ENCODE results near the gene TMEM87B. TPM values are rescaled to one million over a fixed set of nuclear protein-coding genes. Genes with fewer than 3 reads are reported as not detected.

The TMEM87B gene
- total and polyA plus RNA-seq, 2 of the 8 experiments (the other 6 are each of a cell fraction or from before 2014, with no cell fraction given), result 7.2 to 9.0 TPM

DNA sequence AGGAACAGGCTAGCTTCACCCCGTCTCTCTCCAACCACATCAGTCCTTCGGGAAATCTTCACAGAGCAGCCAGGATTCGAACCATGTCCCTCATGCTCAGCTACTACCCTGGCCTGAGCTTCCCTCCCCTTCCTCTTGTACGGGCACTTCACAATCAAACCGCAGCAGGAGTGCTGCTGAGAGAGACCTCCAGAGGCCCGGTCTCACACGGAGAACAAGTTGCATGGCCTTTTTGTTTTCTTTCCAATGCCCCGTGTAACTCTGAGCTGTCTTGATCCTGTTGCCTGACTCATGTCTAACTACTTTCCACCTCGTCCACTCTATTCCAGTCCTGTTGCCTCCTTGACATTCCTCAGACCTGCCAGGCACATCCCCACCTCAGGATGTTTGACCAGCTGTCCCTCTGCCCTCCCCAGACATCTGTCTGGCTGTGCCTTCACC lies 108.5 kb downstream of the TMEM87B start:
- H2BK20ac ChIP-seq (ENCODE audit: low read length), result no peak overlapping the region
- H3K36me3 ChIP-seq (ENCODE audit: control insufficient read depth in 2 of 4, insufficient read depth in 4 of 4, low read length in 3 of 4), result no peaks in the 10 kb centered on the region
- H4K20me1 ChIP-seq (replicated peaks in 1 of 2; ENCODE audit: control insufficient read depth in 1 of 2, insufficient read depth in 2 of 2, low read length in 2 of 2), result no peaks in the 10 kb centered on the region
- H3K27me3 ChIP-seq (replicated peaks in 1 of 4; ENCODE audit: control insufficient read depth in 3 of 4, extremely low read depth in 1 of 4, insufficient read depth in 3 of 4, low read length in 3 of 4), result no peaks in the 10 kb centered on the region
- H3K79me1 ChIP-seq (ENCODE audit: low read depth, low read length), result no peaks in the 10 kb centered on the region
- H2AK5ac ChIP-seq (ENCODE audit: low read depth, low read length), result no peak overlapping the region
- ChIA-PET CTCF (ENCODE audit: partially characterized antibody) (interaction anchor here (0.7 kb wide), 1 partner anchor 29 kb away, joined by 3 read pairs; no protein-coding TSS in a partner anchor), POLR2A (ENCODE audit: partially characterized antibody) (no interaction called here)
- H2AFZ ChIP-seq (ENCODE audit: low read length), result no peak overlapping the region
- no peaks in the 10 kb centered on the region for H3K79me2 ChIP-seq (ENCODE audit: control insufficient read depth in 1 of 2, insufficient read depth in 2 of 2, low read length in 2 of 2)
- no peak overlapping the region for H4K8ac ChIP-seq (ENCODE audit: extremely low read depth, insufficient read depth, low read length)
- H2BK12ac ChIP-seq (ENCODE audit: low read depth, low read length), result no peak overlapping the region
- DNase-seq (ENCODE audit: low read depth in 1 of 2, low spot score in 2 of 2), result no peak
- H4K5ac ChIP-seq (ENCODE audit: insufficient read length, low read depth, low read length), result no peak overlapping the region
- no peaks in the 10 kb centered on the region for H3K4me1 ChIP-seq (replicated peaks in 1 of 4; ENCODE audit: control insufficient read depth in 3 of 4, insufficient read depth in 4 of 4, low read length in 3 of 4)
- H2BK5ac ChIP-seq (ENCODE audit: low read depth, low read length), result no peak overlapping the region
- H2BK120ac ChIP-seq (replicated peaks; ENCODE audit: low read depth, low read length), result no peak overlapping the region
- no peaks in the 10 kb centered on the region for H3K23me2 ChIP-seq (ENCODE audit: low read depth, low read length)
- no peak overlapping the region for H3K27ac ChIP-seq (ENCODE audit: low read depth, low read length)
- H3K9ac ChIP-seq (replicated peaks in 1 of 4; ENCODE audit: extremely low read depth in 1 of 4, low read depth in 3 of 4, low read length in 3 of 4), result no peak overlapping the region
- no peak overlapping the region for H3K4ac ChIP-seq (replicated peaks; ENCODE audit: insufficient read length, low read depth, low read length)
- no peak overlapping the region for H3K23ac ChIP-seq (ENCODE audit: insufficient read length)
- H3K18ac ChIP-seq (ENCODE audit: extremely low read depth, low read length), result no peak overlapping the region
- H3K9me3 ChIP-seq (ENCODE audit: insufficient read depth in 2 of 2, low read depth in 1 of 2, low read length in 1 of 2), result no peaks in the 10 kb centered on the region
- no peak for FAIRE-seq
- no peak overlapping the region for H3K4me2 ChIP-seq (ENCODE audit: insufficient read depth in 1 of 2, low read depth in 2 of 2, low read length in 2 of 2)
- no peak overlapping the region for H4K91ac ChIP-seq (replicated peaks; ENCODE audit: insufficient read length, low read length)
- no peak overlapping the region for H3K56ac ChIP-seq (replicated peaks; ENCODE audit: insufficient read length, low read depth, low read length)
- no peak overlapping the region for H3K14ac ChIP-seq (ENCODE audit: insufficient read length)
- H3K4me3 ChIP-seq (ENCODE audit: extremely low read depth in 1 of 4, insufficient read depth in 2 of 4, low read depth in 3 of 4, low read length in 4 of 4), result no peak overlapping the region
- no peak overlapping the region for H2BK15ac ChIP-seq (ENCODE audit: low read length)
- 76% methylated on average over 9 of the region's 9 CpGs; no CpG with 5 or more reads in 1 of the 2 experiments for WGBS, 2 experiments (ENCODE audit: extremely low coverage in 1 of 2, insufficient coverage in 1 of 2, insufficient read length in 1 of 2, insufficient replicate concordance in 2 of 2, low coverage in 1 of 2, low lambda C conversion rate in 2 of 2, missing lambda C conversion rate in 1 of 2)
- TF ChIP-seq JUN (IDR thresholded peaks at IDR 0.05; ENCODE audit: low read depth, low read length) (no peak), USF2 (IDR thresholded peaks at IDR 0.05; ENCODE audit: low read length) (no peak), FOSL1 (IDR thresholded peaks at IDR 0.05; ENCODE audit: insufficient read depth, low read depth, low read length) (no peak), SP1 (IDR thresholded peaks at IDR 0.05; ENCODE audit: low read depth, low read length) (no peak), POLR2A (IDR thresholded peaks at IDR 0.05; ENCODE audit: control extremely low read depth in 1 of 2, low read depth in 2 of 2, low read length in 2 of 2) (no peak), JUND (IDR thresholded peaks at IDR 0.05; ENCODE audit: low read length) (no peak)

All from H1 (cell line).